Measurements from ENCODE around the gene BST2. TPM values are rescaled to one million over a fixed set of nuclear protein-coding genes. Genes with fewer than 3 reads are reported as not detected.

BST2 gene
- total RNA-seq, 4 donors from 2014 or later: 14.1 to 83.0 (median 24.7) TPM

- no peaks in the 10 kb centered on the region for H3K9me3 ChIP-seq
- no peaks in the 10 kb centered on the region for H3K27me3 ChIP-seq
- WGBS, 2 donors: 5 to 18% methylated on average over 10 to 30 of the region's 81 CpGs
- H3K36me3 ChIP-seq: no peaks in the 10 kb centered on the region
- H3K4me1 ChIP-seq: peaks cover 6 to 8% of the 10 kb centered on the region in 2 donors
- H3K27ac ChIP-seq: no peak within 1 kb of the TSS
- DNase-seq: peak; percentile 23 to 25
- intact Hi-C loops (cut with DNase I): no loop called here
- peak within 1 kb of the TSS in 1 of 3 donors; percentile 38 for H3K4me3 ChIP-seq (replicated peaks in 1 of 3)
- TF ChIP-seq CTCF (IDR thresholded peaks at IDR 0.05): peak in 3 of 6 experiments; percentile 11 to 55 (median 15)
- TF ChIP-seq POLR2A (IDR thresholded peaks at IDR 0.05): no peak
Measured at GRCh38 chr19:17448131-17448967, 42.9 kb upstream of the BST2 start, which contains the start of gene TMEM221. Gene TMEM221, minus strand, starts transcription at chr19:17448668. Its CDS starts 206 bp downstream, at chr19:17448462.

- H3K4me3 ChIP-seq (replicated peaks in 1 of 3): peak overlapping the region in 1 of 3 donors; percentile 38
- H3K36me3 ChIP-seq: no peaks in the 10 kb centered on the region
- intact Hi-C loops (cut with DNase I): no loop called here
- no peak for DNase-seq
- H3K9me3 ChIP-seq: no peaks in the 10 kb centered on the region
- no peak overlapping the region for H3K27ac ChIP-seq
- no peaks in the 10 kb centered on the region for H3K27me3 ChIP-seq
- TF ChIP-seq CTCF (IDR thresholded peaks at IDR 0.05) (no peak), POLR2A (IDR thresholded peaks at IDR 0.05) (no peak)
- H3K4me1 ChIP-seq: peaks cover 6 to 8% of the 10 kb centered on the region in 2 donors
- WGBS, 2 donors: 39 to 40% methylated on average over 5 of the region's 5 CpGs
Measured at GRCh38 chr19:17447704-17448130, 42.3 kb upstream of the BST2 start.

GRCh38 chr19:17445526-17446165 is 40.2 kb upstream of the BST2 start:
- Histone ChIP-seq H3K4me1 (peaks cover 6 to 8% of the 10 kb centered on the region in 2 donors), H3K36me3 (no peaks in the 10 kb centered on the region), H3K9me3 (no peaks in the 10 kb centered on the region), H3K27me3 (no peaks in the 10 kb centered on the region), H3K27ac (no peak overlapping the region), H3K4me3 (replicated peaks in 1 of 3) (no peak overlapping the region)
- WGBS, 2 donors: 94 to 100% methylated on average over 1 of the region's 1 CpG
- no peak for DNase-seq
- intact Hi-C loops (cut with DNase I): no loop called here
- TF ChIP-seq POLR2A (IDR thresholded peaks at IDR 0.05): no peak
- no peak for TF ChIP-seq CTCF (IDR thresholded peaks at IDR 0.05)

GRCh38 chr19:17441241-17442021 is 36.0 kb upstream of the BST2 start:
- intact Hi-C loops (cut with DNase I): no loop called here
- Histone ChIP-seq H3K4me1 (no peaks in the 10 kb centered on the region), H3K36me3 (no peaks in the 10 kb centered on the region), H3K27me3 (no peaks in the 10 kb centered on the region), H3K4me3 (replicated peaks in 1 of 3) (no peak overlapping the region), H3K9me3 (no peaks in the 10 kb centered on the region), H3K27ac (no peak overlapping the region)
- DNase-seq: peak in 1 of 2 donors; percentile 10
- WGBS, 2 donors: 57 to 61% methylated on average over 8 of the region's 8 CpGs
- TF ChIP-seq POLR2A (IDR thresholded peaks at IDR 0.05) (no peak), CTCF (IDR thresholded peaks at IDR 0.05) (peak in 4 of 6 experiments; percentile 27 to 45 (median 41))
